GM18868 (cell line): ENCODE measurements around the gene TRUB2.
A peak's percentile ranks its signal among the peaks of the same experiment; 100 is the strongest.
"Not testable (repeated sequence)": the region's sequence is repeated elsewhere in the genome, so short reads cannot be mapped to it uniquely, and the experiment has no call there.

Source experiments
- ATAC-seq: cut with Tn5 transposase; IDR thresholded peaks from one replicate; pipeline ENCODE4 v1.9.1; 2021; ENCODE audit warnings: mild to moderate bottlenecking, moderate library complexity; ENCODE audit not compliant: unreplicated experiment

TRUB2 gene

GRCh38 chr9:128304136-128304970, 17.9 kb downstream of the TRUB2 start:
- ATAC-seq, result no peak

- no peak for ATAC-seq
Measured at GRCh38 chr9:128298535-128299482, 23.4 kb downstream of the TRUB2 start.

- ATAC-seq, result no peak
Measured at GRCh38 chr9:128297221-128297773, 24.9 kb downstream of the TRUB2 start.

- ATAC-seq, result no peak
Measured at GRCh38 chr9:128296340-128297220, 25.7 kb downstream of the TRUB2 start.

- ATAC-seq, result no peak
Measured at GRCh38 chr9:128294142-128294541, 28.1 kb downstream of the TRUB2 start.

GRCh38 chr9:128293091-128293490, 29.2 kb downstream of the TRUB2 start:
- ATAC-seq, result no peak

- no peak for ATAC-seq
Measured at GRCh38 chr9:128292009-128292408, 30.2 kb downstream of the TRUB2 start.

- ATAC-seq, result no peak
Measured at GRCh38 chr9:128288273-128289004, 33.8 kb downstream of the TRUB2 start.

- no peak for ATAC-seq
Measured at GRCh38 chr9:128286440-128286839, 35.8 kb downstream of the TRUB2 start.

GRCh38 chr9:128285033-128285784, 37.0 kb downstream of the TRUB2 start:
- no peak for ATAC-seq

- ATAC-seq, result no peak
Measured at GRCh38 chr9:128282500-128282899, 39.7 kb downstream of the TRUB2 start.

- ATAC-seq, result no peak
Measured at GRCh38 chr9:128280084-128280622, 42.1 kb downstream of the TRUB2 start.

- not testable (repeated sequence) for ATAC-seq
Measured at GRCh38 chr9:128279088-128280073, 42.9 kb downstream of the TRUB2 start.

GRCh38 chr9:128276574-128277270, 45.5 kb downstream of the TRUB2 start:
- ATAC-seq, result no peak

- ATAC-seq, result peak; percentile 97
Measured at GRCh38 chr9:128276008-128276573, 46.2 kb downstream of the TRUB2 start, which contains the start of gene SWI5. TSS of gene SWI5 (plus strand) at chr9:128276276.

GRCh38 chr9:128275198-128276007, 46.8 kb downstream of the TRUB2 start, which contains the start of gene GOLGA2:
TSS of gene GOLGA2 (minus strand) at chr9:128276007. CDS start at chr9:128275976, 31 bp downstream.
- peak; percentile 50 for ATAC-seq
